GM23338 (cell line): ENCODE measurements around the gene RIPK4.

ENCODE experiments used
- EZH2 ChIP-seq: fragments of 200-600 bp; sonication (generic); IDR thresholded peaks from one replicate; pipeline ENCODE4 v1.8.0; 2017; ENCODE audit warnings: antibody characterized with exemption, mild to moderate bottlenecking, low read depth; ENCODE audit not compliant: unreplicated experiment
- EZH2phosphoT487 ChIP-seq: fragments of 200-600 bp; sonication (generic); IDR thresholded peaks from one replicate; pipeline ENCODE4 v1.8.1; 2018; ENCODE audit warnings: antibody characterized with exemption; ENCODE audit not compliant: unreplicated experiment
- JUNB ChIP-seq: IDR thresholded peaks from one replicate; pipeline ENCODE4 v1.6.1; 2016; ENCODE audit warnings: antibody characterized with exemption; ENCODE audit not compliant: unreplicated experiment
- POLR2AphosphoS5 ChIP-seq: IDR thresholded peaks from 2 replicates; pipeline ENCODE4 v1.6.1; 2016; ENCODE audit warnings: antibody characterized with exemption, low read depth
- TF ChIP-seq, protein P1 (sequence below): IDR thresholded peaks from one replicate; pipeline ENCODE4 v1.6.1; 2018; ENCODE audit warnings: antibody characterized with exemption; ENCODE audit not compliant: unreplicated experiment
- TF ChIP-seq, protein P2 (sequence below), 2 experiments: fragments of 200-600 bp in 1 of 2; sonication (generic) in 1 of 2; conservative IDR thresholded peaks; 2 replicates each; pipeline versions ENCODE4 v1.5.1 to v1.6.1; 2016 to 2017; ENCODE audit warnings: antibody characterized with exemption in 2 of 2, low read depth in 2 of 2, mild to moderate bottlenecking in 2 of 2, moderate library complexity in 1 of 2
- TF ChIP-seq, protein P3 (sequence below): fragments of 250-450 bp; sonication (Bioruptor Pico); IDR thresholded peaks from 2 replicates; pipeline ENCODE4 v1.5.0; 2020; ENCODE audit warnings: mild to moderate bottlenecking, moderate library complexity

DNA sequence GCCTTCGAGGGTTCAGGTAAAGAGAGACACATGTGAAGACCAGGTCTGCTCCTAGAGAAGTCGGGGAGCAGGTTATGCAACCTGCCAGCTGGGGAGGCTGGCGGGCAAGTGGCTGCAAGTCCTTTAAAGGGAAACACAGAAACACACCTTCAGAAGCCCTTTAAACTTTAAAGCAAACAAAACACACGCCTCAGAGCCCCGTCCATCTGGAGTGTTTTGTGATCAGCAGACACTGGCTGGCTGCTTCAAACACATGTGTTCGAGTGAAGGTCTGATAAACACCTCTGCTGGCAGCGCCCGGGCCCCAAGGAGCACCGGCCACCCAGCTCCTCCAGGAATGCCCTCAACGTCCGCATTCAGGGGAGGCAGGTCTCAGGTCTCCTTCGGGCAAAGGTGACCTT is 15.2 kb downstream of the RIPK4 start:
- TF ChIP-seq, protein P1, sequence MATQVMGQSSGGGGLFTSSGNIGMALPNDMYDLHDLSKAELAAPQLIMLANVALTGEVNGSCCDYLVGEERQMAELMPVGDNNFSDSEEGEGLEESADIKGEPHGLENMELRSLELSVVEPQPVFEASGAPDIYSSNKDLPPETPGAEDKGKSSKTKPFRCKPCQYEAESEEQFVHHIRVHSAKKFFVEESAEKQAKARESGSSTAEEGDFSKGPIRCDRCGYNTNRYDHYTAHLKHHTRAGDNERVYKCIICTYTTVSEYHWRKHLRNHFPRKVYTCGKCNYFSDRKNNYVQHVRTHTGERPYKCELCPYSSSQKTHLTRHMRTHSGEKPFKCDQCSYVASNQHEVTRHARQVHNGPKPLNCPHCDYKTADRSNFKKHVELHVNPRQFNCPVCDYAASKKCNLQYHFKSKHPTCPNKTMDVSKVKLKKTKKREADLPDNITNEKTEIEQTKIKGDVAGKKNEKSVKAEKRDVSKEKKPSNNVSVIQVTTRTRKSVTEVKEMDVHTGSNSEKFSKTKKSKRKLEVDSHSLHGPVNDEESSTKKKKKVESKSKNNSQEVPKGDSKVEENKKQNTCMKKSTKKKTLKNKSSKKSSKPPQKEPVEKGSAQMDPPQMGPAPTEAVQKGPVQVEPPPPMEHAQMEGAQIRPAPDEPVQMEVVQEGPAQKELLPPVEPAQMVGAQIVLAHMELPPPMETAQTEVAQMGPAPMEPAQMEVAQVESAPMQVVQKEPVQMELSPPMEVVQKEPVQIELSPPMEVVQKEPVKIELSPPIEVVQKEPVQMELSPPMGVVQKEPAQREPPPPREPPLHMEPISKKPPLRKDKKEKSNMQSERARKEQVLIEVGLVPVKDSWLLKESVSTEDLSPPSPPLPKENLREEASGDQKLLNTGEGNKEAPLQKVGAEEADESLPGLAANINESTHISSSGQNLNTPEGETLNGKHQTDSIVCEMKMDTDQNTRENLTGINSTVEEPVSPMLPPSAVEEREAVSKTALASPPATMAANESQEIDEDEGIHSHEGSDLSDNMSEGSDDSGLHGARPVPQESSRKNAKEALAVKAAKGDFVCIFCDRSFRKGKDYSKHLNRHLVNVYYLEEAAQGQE = no peak
- TF ChIP-seq, protein P2, sequence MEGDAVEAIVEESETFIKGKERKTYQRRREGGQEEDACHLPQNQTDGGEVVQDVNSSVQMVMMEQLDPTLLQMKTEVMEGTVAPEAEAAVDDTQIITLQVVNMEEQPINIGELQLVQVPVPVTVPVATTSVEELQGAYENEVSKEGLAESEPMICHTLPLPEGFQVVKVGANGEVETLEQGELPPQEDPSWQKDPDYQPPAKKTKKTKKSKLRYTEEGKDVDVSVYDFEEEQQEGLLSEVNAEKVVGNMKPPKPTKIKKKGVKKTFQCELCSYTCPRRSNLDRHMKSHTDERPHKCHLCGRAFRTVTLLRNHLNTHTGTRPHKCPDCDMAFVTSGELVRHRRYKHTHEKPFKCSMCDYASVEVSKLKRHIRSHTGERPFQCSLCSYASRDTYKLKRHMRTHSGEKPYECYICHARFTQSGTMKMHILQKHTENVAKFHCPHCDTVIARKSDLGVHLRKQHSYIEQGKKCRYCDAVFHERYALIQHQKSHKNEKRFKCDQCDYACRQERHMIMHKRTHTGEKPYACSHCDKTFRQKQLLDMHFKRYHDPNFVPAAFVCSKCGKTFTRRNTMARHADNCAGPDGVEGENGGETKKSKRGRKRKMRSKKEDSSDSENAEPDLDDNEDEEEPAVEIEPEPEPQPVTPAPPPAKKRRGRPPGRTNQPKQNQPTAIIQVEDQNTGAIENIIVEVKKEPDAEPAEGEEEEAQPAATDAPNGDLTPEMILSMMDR (conservative IDR thresholded peaks at IDR 0.05; ENCODE audit: low read depth in 2 of 2) = no peak
- TF ChIP-seq EZH2 (no peak), JUNB (no peak), POLR2AphosphoS5 (no peak), EZH2phosphoT487 (no peak)
- TF ChIP-seq, protein P3, sequence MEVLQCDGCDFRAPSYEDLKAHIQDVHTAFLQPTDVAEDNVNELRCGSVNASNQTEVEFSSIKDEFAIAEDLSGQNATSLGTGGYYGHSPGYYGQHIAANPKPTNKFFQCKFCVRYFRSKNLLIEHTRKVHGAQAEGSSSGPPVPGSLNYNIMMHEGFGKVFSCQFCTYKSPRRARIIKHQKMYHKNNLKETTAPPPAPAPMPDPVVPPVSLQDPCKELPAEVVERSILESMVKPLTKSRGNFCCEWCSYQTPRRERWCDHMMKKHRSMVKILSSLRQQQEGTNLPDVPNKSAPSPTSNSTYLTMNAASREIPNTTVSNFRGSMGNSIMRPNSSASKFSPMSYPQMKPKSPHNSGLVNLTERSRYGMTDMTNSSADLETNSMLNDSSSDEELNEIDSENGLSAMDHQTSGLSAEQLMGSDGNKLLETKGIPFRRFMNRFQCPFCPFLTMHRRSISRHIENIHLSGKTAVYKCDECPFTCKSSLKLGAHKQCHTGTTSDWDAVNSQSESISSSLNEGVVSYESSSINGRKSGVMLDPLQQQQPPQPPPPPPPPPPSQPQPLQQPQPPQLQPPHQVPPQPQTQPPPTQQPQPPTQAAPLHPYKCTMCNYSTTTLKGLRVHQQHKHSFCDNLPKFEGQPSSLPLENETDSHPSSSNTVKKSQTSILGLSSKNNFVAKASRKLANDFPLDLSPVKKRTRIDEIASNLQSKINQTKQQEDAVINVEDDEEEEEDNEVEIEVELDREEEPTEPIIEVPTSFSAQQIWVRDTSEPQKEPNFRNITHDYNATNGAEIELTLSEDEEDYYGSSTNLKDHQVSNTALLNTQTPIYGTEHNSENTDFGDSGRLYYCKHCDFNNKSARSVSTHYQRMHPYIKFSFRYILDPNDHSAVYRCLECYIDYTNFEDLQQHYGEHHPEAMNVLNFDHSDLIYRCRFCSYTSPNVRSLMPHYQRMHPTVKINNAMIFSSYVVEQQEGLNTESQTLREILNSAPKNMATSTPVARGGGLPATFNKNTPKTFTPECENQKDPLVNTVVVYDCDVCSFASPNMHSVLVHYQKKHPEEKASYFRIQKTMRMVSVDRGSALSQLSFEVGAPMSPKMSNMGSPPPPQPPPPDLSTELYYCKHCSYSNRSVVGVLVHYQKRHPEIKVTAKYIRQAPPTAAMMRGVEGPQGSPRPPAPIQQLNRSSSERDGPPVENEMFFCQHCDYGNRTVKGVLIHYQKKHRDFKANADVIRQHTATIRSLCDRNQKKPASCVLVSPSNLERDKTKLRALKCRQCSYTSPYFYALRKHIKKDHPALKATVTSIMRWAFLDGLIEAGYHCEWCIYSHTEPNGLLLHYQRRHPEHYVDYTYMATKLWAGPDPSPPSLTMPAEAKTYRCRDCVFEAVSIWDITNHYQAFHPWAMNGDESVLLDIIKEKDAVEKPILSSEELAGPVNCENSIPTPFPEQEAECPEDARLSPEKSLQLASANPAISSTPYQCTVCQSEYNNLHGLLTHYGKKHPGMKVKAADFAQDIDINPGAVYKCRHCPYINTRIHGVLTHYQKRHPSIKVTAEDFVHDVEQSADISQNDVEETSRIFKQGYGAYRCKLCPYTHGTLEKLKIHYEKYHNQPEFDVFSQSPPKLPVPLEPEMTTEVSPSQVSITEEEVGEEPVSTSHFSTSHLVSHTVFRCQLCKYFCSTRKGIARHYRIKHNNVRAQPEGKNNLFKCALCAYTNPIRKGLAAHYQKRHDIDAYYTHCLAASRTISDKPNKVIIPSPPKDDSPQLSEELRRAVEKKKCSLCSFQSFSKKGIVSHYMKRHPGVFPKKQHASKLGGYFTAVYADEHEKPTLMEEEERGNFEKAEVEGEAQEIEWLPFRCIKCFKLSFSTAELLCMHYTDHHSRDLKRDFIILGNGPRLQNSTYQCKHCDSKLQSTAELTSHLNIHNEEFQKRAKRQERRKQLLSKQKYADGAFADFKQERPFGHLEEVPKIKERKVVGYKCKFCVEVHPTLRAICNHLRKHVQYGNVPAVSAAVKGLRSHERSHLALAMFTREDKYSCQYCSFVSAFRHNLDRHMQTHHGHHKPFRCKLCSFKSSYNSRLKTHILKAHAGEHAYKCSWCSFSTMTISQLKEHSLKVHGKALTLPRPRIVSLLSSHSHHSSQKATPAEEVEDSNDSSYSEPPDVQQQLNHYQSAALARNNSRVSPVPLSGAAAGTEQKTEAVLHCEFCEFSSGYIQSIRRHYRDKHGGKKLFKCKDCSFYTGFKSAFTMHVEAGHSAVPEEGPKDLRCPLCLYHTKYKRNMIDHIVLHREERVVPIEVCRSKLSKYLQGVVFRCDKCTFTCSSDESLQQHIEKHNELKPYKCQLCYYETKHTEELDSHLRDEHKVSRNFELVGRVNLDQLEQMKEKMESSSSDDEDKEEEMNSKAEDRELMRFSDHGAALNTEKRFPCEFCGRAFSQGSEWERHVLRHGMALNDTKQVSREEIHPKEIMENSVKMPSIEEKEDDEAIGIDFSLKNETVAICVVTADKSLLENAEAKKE (CRISPR knock-in tag) = no peak
